PFSK-1 (cell line): ENCODE measurements around the gene CHL1.

Source experiments
- POLR2AphosphoS5 ChIP-seq: IDR thresholded peaks from 2 replicates; pipeline ENCODE4 v1.6.1; 2012; ENCODE audit warnings: low read depth, mild to moderate bottlenecking, control low read depth, low read length, moderate library complexity
- TF ChIP-seq, protein P1 (sequence below), 2 experiments: IDR thresholded peaks; 2 replicates each; pipeline versions ENCODE4 v1.6.1 to v1.8.0; 2011 to 2012; ENCODE audit warnings: low read depth in 2 of 2, low read length in 2 of 2, control low read depth in 1 of 2, inconsistent platforms in 1 of 2, mild to moderate bottlenecking in 1 of 2, moderate library complexity in 1 of 2; ENCODE audit not compliant: insufficient read depth in 1 of 2

DNA sequence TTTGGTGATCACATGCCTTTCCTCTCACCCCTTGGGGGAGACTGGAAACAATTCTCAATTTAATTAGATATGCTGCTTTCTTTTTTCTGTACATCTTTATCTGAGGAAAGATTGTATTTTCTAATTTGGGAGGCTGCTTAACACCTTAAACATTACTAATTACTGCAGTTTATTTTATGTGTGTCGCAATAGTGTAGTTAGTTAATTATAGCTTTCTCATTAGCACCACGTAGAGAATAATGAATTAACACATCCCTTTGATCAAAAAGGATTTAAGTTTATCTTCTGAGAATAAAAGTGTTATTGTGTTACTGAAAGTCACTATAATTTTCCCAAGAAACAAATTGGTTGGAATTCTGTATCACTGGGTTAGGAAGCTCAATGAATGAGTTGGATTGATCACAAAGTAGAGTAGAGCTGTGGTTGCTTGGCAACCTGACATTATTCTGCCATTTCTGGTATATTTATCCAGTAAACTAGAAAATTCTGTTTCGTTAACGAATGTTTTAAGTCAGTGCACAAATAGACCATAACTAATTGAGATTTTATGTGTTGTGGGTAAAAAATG lies 4.3 kb downstream of the CHL1 start:
- TF ChIP-seq, protein P1, sequence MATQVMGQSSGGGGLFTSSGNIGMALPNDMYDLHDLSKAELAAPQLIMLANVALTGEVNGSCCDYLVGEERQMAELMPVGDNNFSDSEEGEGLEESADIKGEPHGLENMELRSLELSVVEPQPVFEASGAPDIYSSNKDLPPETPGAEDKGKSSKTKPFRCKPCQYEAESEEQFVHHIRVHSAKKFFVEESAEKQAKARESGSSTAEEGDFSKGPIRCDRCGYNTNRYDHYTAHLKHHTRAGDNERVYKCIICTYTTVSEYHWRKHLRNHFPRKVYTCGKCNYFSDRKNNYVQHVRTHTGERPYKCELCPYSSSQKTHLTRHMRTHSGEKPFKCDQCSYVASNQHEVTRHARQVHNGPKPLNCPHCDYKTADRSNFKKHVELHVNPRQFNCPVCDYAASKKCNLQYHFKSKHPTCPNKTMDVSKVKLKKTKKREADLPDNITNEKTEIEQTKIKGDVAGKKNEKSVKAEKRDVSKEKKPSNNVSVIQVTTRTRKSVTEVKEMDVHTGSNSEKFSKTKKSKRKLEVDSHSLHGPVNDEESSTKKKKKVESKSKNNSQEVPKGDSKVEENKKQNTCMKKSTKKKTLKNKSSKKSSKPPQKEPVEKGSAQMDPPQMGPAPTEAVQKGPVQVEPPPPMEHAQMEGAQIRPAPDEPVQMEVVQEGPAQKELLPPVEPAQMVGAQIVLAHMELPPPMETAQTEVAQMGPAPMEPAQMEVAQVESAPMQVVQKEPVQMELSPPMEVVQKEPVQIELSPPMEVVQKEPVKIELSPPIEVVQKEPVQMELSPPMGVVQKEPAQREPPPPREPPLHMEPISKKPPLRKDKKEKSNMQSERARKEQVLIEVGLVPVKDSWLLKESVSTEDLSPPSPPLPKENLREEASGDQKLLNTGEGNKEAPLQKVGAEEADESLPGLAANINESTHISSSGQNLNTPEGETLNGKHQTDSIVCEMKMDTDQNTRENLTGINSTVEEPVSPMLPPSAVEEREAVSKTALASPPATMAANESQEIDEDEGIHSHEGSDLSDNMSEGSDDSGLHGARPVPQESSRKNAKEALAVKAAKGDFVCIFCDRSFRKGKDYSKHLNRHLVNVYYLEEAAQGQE (IDR thresholded peaks at IDR 0.05; ENCODE audit: insufficient read depth in 1 of 2, low read depth in 2 of 2, low read length in 2 of 2), result no peak
- TF ChIP-seq POLR2AphosphoS5, result no peak
